IMR-90 (cell line): Measurements from ENCODE around the gene COX7B. TPM values are rescaled to one million over a fixed set of nuclear protein-coding genes. Genes with fewer than 3 reads are reported as not detected.

Experiments used
- ATAC-seq: fragments of 200-7000 bp; cut with Tn5 transposase; 2 replicates; pipeline ENCODE4 v1.9.1; 2020; ENCODE audit warnings: low read depth, mild to moderate bottlenecking, moderate library complexity
- BruUV-seq: library from RNA; stranded (reverse); fragments of 400-500 nt; replicated peaks from 2 replicates; lab custom pipeline; 2021; lab: Mats Ljungman, UMichigan
- CTCF ChIA-PET: fragments of 300-600 bp; formaldehyde crosslinking; extraction: SDS; loops from one replicate; lab custom pipeline; 2021; ENCODE audit warnings: antibody characterized with exemption; lab: Yijun Ruan, JAX
- POLR2A ChIA-PET: fragments of 300-600 bp; sonication (Branson Sonifier 250); formaldehyde crosslinking; loops from one replicate; lab custom pipeline; 2022; ENCODE audit warnings: antibody characterized with exemption; ENCODE audit not compliant: unreplicated experiment; lab: Charles Lee
- DNase-seq: peaks from one replicate; pipeline ENCODE4 v3.0.0; 2013
- H2AFZ ChIP-seq: replicated peaks from 2 replicates; pipeline ENCODE3; 2013; ENCODE audit warnings: low read length, mild to moderate bottlenecking; ENCODE audit not compliant: poor library complexity
- H2AK5ac ChIP-seq: 2 replicates; pipeline ENCODE4 v1.6.1; 2013; ENCODE audit warnings: low read depth, low read length, inconsistent platforms
- H2AK9ac ChIP-seq: replicated peaks from 2 replicates; pipeline ENCODE3; 2013; ENCODE audit warnings: mild to moderate bottlenecking, low read depth, low read length, moderate library complexity; ENCODE audit not compliant: poor library complexity
- H2BK120ac ChIP-seq: 2 replicates; pipeline ENCODE4 v1.6.1; 2013; ENCODE audit warnings: low read depth, low read length, inconsistent platforms
- H2BK15ac ChIP-seq: 3 replicates; pipeline ENCODE4 v1.6.1; 2013; ENCODE audit warnings: low read depth, low read length, inconsistent platforms
- H2BK20ac ChIP-seq: 2 replicates; pipeline ENCODE4 v1.6.1; 2013; ENCODE audit warnings: low read depth, mild to moderate bottlenecking, inconsistent platforms, low read length, moderate library complexity
- H2BK5ac ChIP-seq: 2 replicates; pipeline ENCODE4 v1.6.1; 2013; ENCODE audit warnings: mild to moderate bottlenecking, low read depth, low read length, inconsistent platforms; ENCODE audit not compliant: poor library complexity, severe bottlenecking
- H3K14ac ChIP-seq: replicated peaks from 2 replicates; pipeline ENCODE4 v1.6.1; 2013; ENCODE audit warnings: low read depth, low read length, inconsistent platforms
- H3K18ac ChIP-seq: 2 replicates; pipeline ENCODE4 v1.6.1; 2013; ENCODE audit warnings: low read depth, low read length, control low read depth
- H3K23ac ChIP-seq: 2 replicates; pipeline ENCODE4 v1.6.1; 2013; ENCODE audit warnings: low read depth, low read length, inconsistent platforms
- H3K27ac ChIP-seq: 2 replicates; pipeline ENCODE4 v1.5.1; 2013; ENCODE audit warnings: mild to moderate bottlenecking, control low read depth, low read length; ENCODE audit not compliant: insufficient read depth
- H3K27me3 ChIP-seq: 2 replicates; pipeline ENCODE4 v1.6.1; 2013; ENCODE audit warnings: low read length; ENCODE audit not compliant: control insufficient read depth, insufficient read depth
- H3K36me3 ChIP-seq: 2 replicates; pipeline ENCODE4 v1.6.1; 2013; ENCODE audit warnings: low read length, mixed read lengths; ENCODE audit not compliant: control insufficient read depth, insufficient read depth
- H3K4ac ChIP-seq: 2 replicates; pipeline ENCODE4 v1.6.1; 2013; ENCODE audit warnings: low read depth, low read length, inconsistent platforms
- H3K4me1 ChIP-seq: 2 replicates; pipeline ENCODE4 v1.6.1; 2013; ENCODE audit warnings: low read length, mixed read lengths; ENCODE audit not compliant: control insufficient read depth, insufficient read depth
- H3K4me2 ChIP-seq: 2 replicates; pipeline ENCODE4 v1.6.1; 2013; ENCODE audit warnings: low read depth, mild to moderate bottlenecking, control low read depth, low read length, moderate library complexity
- H3K4me3 ChIP-seq: 2 replicates; pipeline ENCODE4 v1.5.1; 2013; ENCODE audit warnings: low read depth, mild to moderate bottlenecking, control low read depth, low read length, moderate library complexity; ENCODE audit not compliant: insufficient read depth
- H3K56ac ChIP-seq: 2 replicates; pipeline ENCODE4 v1.6.1; 2013; ENCODE audit warnings: low read length, inconsistent platforms; ENCODE audit not compliant: insufficient read depth; ENCODE audit errors: extremely low read depth
- H3K79me1 ChIP-seq, 2 experiments: 2 replicates each; pipeline ENCODE4 v1.6.1; 2013; ENCODE audit warnings: low read length in 2 of 2, inconsistent platforms in 1 of 2, low read depth in 1 of 2
- H3K9ac ChIP-seq: 2 replicates; pipeline ENCODE4 v1.6.1; 2013; ENCODE audit warnings: low read depth, low read length, control low read depth
- H3K9me1 ChIP-seq: 2 replicates; pipeline ENCODE4 v1.6.1; 2013; ENCODE audit warnings: low read length, inconsistent platforms; ENCODE audit not compliant: insufficient read depth
- H3K9me3 ChIP-seq: 2 replicates; pipeline ENCODE4 v1.6.1; 2013; ENCODE audit warnings: low read length; ENCODE audit not compliant: control insufficient read depth, insufficient read depth
- H4K20me1 ChIP-seq: 2 replicates; pipeline ENCODE4 v1.6.1; 2013; ENCODE audit warnings: low read length, inconsistent platforms; ENCODE audit not compliant: insufficient read depth
- H4K5ac ChIP-seq: 2 replicates; pipeline ENCODE4 v1.6.1; 2013; ENCODE audit warnings: mild to moderate bottlenecking, low read depth, low read length, control low read depth
- H4K8ac ChIP-seq, 2 experiments: 2 replicates each; pipeline ENCODE4 v1.6.1; 2013; ENCODE audit warnings: low read depth in 2 of 2, low read length in 2 of 2, control low read depth in 1 of 2, inconsistent platforms in 1 of 2
- H4K91ac ChIP-seq: 2 replicates; pipeline ENCODE4 v1.6.1; 2013; ENCODE audit warnings: low read depth, low read length, inconsistent platforms; ENCODE audit not compliant: insufficient read depth
- CEBPB ChIP-seq: IDR thresholded peaks from 2 replicates; pipeline ENCODE4 v1.6.1; 2012; ENCODE audit warnings: low read depth, low read length, improper control_type of control experiment
- CHD1 ChIP-seq: IDR thresholded peaks from 2 replicates; pipeline ENCODE4 v1.6.1; 2012; ENCODE audit warnings: low read depth, low read length, improper control_type of control experiment
- MAZ ChIP-seq: IDR thresholded peaks from 2 replicates; pipeline ENCODE4 v1.6.1; 2012; ENCODE audit warnings: low read depth, mild to moderate bottlenecking, low read length, improper control_type of control experiment, moderate library complexity, borderline replicate concordance
- NFE2L2 ChIP-seq: fragments of 150-350 bp; IDR thresholded peaks from 2 replicates; pipeline ENCODE4 v1.6.1; 2016; ENCODE audit warnings: low read depth, mild to moderate bottlenecking, low read length
- POLR2A ChIP-seq: IDR thresholded peaks from 2 replicates; pipeline ENCODE4 v1.6.1; 2012; ENCODE audit warnings: mild to moderate bottlenecking, low read depth, low read length
- RAD21 ChIP-seq: IDR thresholded peaks from 2 replicates; pipeline ENCODE4 v1.6.1; 2012; ENCODE audit warnings: low read length, improper control_type of control experiment
- RFX5 ChIP-seq: IDR thresholded peaks from 2 replicates; pipeline ENCODE4 v1.8.0; 2012; ENCODE audit warnings: low read depth, mild to moderate bottlenecking, low read length, moderate library complexity
- SMC3 ChIP-seq: fragments of 150-350 bp; IDR thresholded peaks from 2 replicates; pipeline ENCODE4 v1.6.1; 2016; ENCODE audit warnings: low read depth, mild to moderate bottlenecking, antibody characterized with exemption, low read length, moderate library complexity
- WGBS, 2 experiments: methylation state at CpG; one replicate each; pipeline versions ENCODE4 v1.1.5 to v1.1.7; 2013; ENCODE audit warnings: missing lambda C conversion rate in 2 of 2; ENCODE audit not compliant: insufficient read length in 1 of 2; ENCODE audit errors: extremely low coverage in 2 of 2; 5-methylcytosine and 5-hydroxymethylcytosine counted together
- dilution Hi-C: fragments of 300-500 bp; cut with HindIII; formaldehyde crosslinking; loops from one replicate; pipeline ENCODE4 v1.14.3; 2018; ENCODE audit warnings: low sequenced_read_pairs; ENCODE audit not compliant: unreplicated experiment
- in situ Hi-C: fragments of 300-500 bp; cut with MboI; formaldehyde crosslinking; loops from 3 replicates; pipeline ENCODE4 v1.14.3; 2019; ENCODE audit warnings: low sequenced_read_pairs, inconsistent platforms, mixed read lengths
- intact Hi-C: fragments of 100-400 bp; cut with micrococcal nuclease; formaldehyde crosslinking; loops from 2 replicates; pipeline ENCODE4 v1.10.0; 2022
- polyA plus RNA-seq, 3 experiments: library from polyadenylated mRNA; depleted of rRNA; stranded (reverse); fragments of >200 nt; gene quantifications; 2 replicates each; pipeline ENCODE4 v1.2.3, GENCODE V29; 2012; ENCODE audit warnings: low replicate concordance in 1 of 3
- total RNA-seq: library from RNA; depleted of rRNA; stranded (reverse); fragments of >200 nt; gene quantifications from 2 replicates; pipeline ENCODE4 v1.2.3, GENCODE V29; 2012
- TF ChIP-seq, protein P1 (sequence below): fragments of 150-350 bp; IDR thresholded peaks from 2 replicates; pipeline ENCODE4 v1.6.1; 2017; ENCODE audit warnings: mild to moderate bottlenecking, antibody characterized with exemption, low read length, low read depth
- TF ChIP-seq, protein P2 (sequence below): fragments of 150-350 bp; IDR thresholded peaks from 2 replicates; pipeline ENCODE4 v1.6.1; 2016; ENCODE audit warnings: low read depth, mild to moderate bottlenecking, low read length, moderate library complexity, borderline replicate concordance
- TF ChIP-seq, protein P3 (sequence below): conservative IDR thresholded peaks from 2 replicates; pipeline ENCODE4 v1.5.1; 2012; ENCODE audit warnings: mild to moderate bottlenecking, low read depth, low read length, improper control_type of control experiment

COX7B gene
- total and polyA plus RNA-seq, 2 of the 4 experiments (the other 2 are of a cell fraction) = 330 to 912 TPM

DNA sequence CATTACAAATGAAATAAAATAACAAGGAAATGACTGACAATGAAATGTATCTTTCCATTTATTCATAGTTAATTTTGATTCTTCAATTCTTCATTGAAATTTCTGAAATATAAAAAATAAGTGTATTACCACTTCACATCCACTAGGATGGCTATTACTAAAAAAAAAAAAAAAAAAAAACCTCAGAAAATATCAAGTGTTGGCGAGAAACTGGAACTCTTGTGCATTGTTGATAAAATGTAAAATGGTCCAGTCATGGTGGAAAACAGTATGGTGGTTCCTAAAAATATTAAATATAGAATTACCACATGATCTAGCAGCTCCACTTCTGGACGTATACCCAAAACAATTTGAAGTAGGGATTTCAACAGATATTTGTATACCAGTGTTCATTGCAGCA is 47.3 kb downstream of the COX7B start:
- no peak overlapping the region for H3K56ac ChIP-seq
- H3K23ac ChIP-seq = no peak overlapping the region
- no peak overlapping the region for H3K27ac ChIP-seq
- WGBS, 2 experiments = no CpG with 5 or more reads among the region's 2 CpGs
- no peak overlapping the region for H3K4me3 ChIP-seq
- POLR2A ChIA-PET = no interaction called here
- no peak overlapping the region for H3K4ac ChIP-seq
- DNase-seq = no peak
- no peak overlapping the region for H3K14ac ChIP-seq
- no peak overlapping the region for H2AK5ac ChIP-seq
- no peak overlapping the region for H3K4me2 ChIP-seq
- H4K91ac ChIP-seq = no peak overlapping the region
- dilution Hi-C loops (no loop called here), intact Hi-C loops (no loop called here), in situ Hi-C loops (no loop called here)
- H3K9me3 ChIP-seq = no peaks in the 10 kb centered on the region
- no peak overlapping the region for H3K18ac ChIP-seq
- CTCF ChIA-PET = interaction anchor here (0.7 to 0.8 kb wide), 2 partner anchors 17 to 228 kb away, joined by 3 to 5 read pairs; no protein-coding TSS in a partner anchor
- no peaks in the 10 kb centered on the region for H3K36me3 ChIP-seq
- TF ChIP-seq NFE2L2 = no peak
- no peak for TF ChIP-seq POLR2A
- TF ChIP-seq SMC3 = no peak
- TF ChIP-seq RFX5 = no peak
- TF ChIP-seq, protein P1, sequence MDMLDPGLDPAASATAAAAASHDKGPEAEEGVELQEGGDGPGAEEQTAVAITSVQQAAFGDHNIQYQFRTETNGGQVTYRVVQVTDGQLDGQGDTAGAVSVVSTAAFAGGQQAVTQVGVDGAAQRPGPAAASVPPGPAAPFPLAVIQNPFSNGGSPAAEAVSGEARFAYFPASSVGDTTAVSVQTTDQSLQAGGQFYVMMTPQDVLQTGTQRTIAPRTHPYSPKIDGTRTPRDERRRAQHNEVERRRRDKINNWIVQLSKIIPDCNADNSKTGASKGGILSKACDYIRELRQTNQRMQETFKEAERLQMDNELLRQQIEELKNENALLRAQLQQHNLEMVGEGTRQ = no peak
- TF ChIP-seq, protein P2, sequence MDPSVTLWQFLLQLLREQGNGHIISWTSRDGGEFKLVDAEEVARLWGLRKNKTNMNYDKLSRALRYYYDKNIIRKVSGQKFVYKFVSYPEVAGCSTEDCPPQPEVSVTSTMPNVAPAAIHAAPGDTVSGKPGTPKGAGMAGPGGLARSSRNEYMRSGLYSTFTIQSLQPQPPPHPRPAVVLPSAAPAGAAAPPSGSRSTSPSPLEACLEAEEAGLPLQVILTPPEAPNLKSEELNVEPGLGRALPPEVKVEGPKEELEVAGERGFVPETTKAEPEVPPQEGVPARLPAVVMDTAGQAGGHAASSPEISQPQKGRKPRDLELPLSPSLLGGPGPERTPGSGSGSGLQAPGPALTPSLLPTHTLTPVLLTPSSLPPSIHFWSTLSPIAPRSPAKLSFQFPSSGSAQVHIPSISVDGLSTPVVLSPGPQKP = no peak
- TF ChIP-seq, protein P3, sequence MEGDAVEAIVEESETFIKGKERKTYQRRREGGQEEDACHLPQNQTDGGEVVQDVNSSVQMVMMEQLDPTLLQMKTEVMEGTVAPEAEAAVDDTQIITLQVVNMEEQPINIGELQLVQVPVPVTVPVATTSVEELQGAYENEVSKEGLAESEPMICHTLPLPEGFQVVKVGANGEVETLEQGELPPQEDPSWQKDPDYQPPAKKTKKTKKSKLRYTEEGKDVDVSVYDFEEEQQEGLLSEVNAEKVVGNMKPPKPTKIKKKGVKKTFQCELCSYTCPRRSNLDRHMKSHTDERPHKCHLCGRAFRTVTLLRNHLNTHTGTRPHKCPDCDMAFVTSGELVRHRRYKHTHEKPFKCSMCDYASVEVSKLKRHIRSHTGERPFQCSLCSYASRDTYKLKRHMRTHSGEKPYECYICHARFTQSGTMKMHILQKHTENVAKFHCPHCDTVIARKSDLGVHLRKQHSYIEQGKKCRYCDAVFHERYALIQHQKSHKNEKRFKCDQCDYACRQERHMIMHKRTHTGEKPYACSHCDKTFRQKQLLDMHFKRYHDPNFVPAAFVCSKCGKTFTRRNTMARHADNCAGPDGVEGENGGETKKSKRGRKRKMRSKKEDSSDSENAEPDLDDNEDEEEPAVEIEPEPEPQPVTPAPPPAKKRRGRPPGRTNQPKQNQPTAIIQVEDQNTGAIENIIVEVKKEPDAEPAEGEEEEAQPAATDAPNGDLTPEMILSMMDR = no peak
- no peak for TF ChIP-seq MAZ
- TF ChIP-seq CHD1 = no peak
- TF ChIP-seq RAD21 = no peak
- TF ChIP-seq CEBPB = no peak
- H2BK20ac ChIP-seq = no peak overlapping the region
- ATAC-seq = no peak
- no peaks in the 10 kb centered on the region for H4K20me1 ChIP-seq
- no peak overlapping the region for H3K9ac ChIP-seq
- no peak overlapping the region for H2BK15ac ChIP-seq
- 0 out of 4 replicates have a peak, but pooled peaks cover 0 to 4% of the 10 kb centered on the region in 2 experiments for H3K79me1 ChIP-seq
- no peaks in the 10 kb centered on the region for H3K9me1 ChIP-seq
- H2BK5ac ChIP-seq = no peak overlapping the region
- no peak overlapping the region for H4K5ac ChIP-seq
- H2BK120ac ChIP-seq = no peak overlapping the region
- no peaks in the 10 kb centered on the region for H3K27me3 ChIP-seq
- H2AK9ac ChIP-seq = no peak overlapping the region
- no peak overlapping the region for H2AFZ ChIP-seq
- no peak overlapping the region for H4K8ac ChIP-seq
- peaks cover 2% of the 10 kb centered on the region; the same call in 1 of the 2 replicates for H3K4me1 ChIP-seq
- no TSS peak for BruUV-seq
